Fibroblast of lung (primary cell): ENCODE results near the gene CD320. TPM values are rescaled to one million over a fixed set of nuclear protein-coding genes. Genes with fewer than 3 reads are reported as not detected.

ENCODE experiments used
- DNase-seq, 2 donors: peaks; one replicate each; pipeline versions ENCODE4 v3.0.0 to v3.0.0-alpha.2; 2010; ENCODE audit warnings: low read depth in 2 of 2
- H2AFZ ChIP-seq: 2 replicates; pipeline ENCODE4 v1.5.1; 2012; ENCODE audit warnings: low read length, control low read depth, inconsistent platforms
- H3K27ac ChIP-seq: 2 replicates; pipeline ENCODE4 v1.5.1; 2011; ENCODE audit warnings: low read length, control low read depth; ENCODE audit not compliant: insufficient read depth
- H3K27me3 ChIP-seq: 2 replicates; pipeline ENCODE4 v1.5.1; 2011; ENCODE audit warnings: mild to moderate bottlenecking, low read length; ENCODE audit not compliant: control insufficient read depth, insufficient read depth
- H3K36me3 ChIP-seq: 2 replicates; pipeline ENCODE4 v1.5.1; 2011; ENCODE audit warnings: low read length; ENCODE audit not compliant: control insufficient read depth, insufficient read depth
- H3K4me1 ChIP-seq: 2 replicates; pipeline ENCODE4 v1.5.1; 2011; ENCODE audit warnings: low read length; ENCODE audit not compliant: control insufficient read depth, insufficient read depth; ENCODE audit errors: extremely low read depth
- H3K4me2 ChIP-seq: 2 replicates; pipeline ENCODE4 v1.5.1; 2011; ENCODE audit warnings: low read length, control low read depth; ENCODE audit not compliant: insufficient read depth; ENCODE audit errors: extremely low read depth
- H3K4me3 ChIP-seq, 4 experiments: fragments of 200-600 bp in 1 of 4; sonication (generic) in 1 of 4; replicated peaks in 1 of 4; 2 replicates each; pipeline ENCODE4 v1.5.1; 2011 to 2016; ENCODE audit warnings: low read length in 4 of 4, low read depth in 3 of 4, mild to moderate bottlenecking in 3 of 4, control low read depth in 2 of 4, inconsistent platforms in 1 of 4, mixed read lengths in 1 of 4; ENCODE audit not compliant: insufficient read depth in 1 of 4; ENCODE audit errors: control extremely low read depth in 1 of 4
- H3K79me2 ChIP-seq: 2 replicates; pipeline ENCODE4 v1.5.1; 2012; ENCODE audit warnings: mild to moderate bottlenecking, low read length, inconsistent platforms; ENCODE audit not compliant: control insufficient read depth, insufficient read depth
- H3K9ac ChIP-seq: 2 replicates; pipeline ENCODE4 v1.5.1; 2011; ENCODE audit warnings: mild to moderate bottlenecking, low read length, control low read depth; ENCODE audit not compliant: insufficient read depth
- H3K9me3 ChIP-seq: 2 replicates; pipeline ENCODE4 v1.5.1; 2012; ENCODE audit warnings: low read depth, low read length; ENCODE audit not compliant: control insufficient read depth, insufficient read depth
- H4K20me1 ChIP-seq: 2 replicates; pipeline ENCODE4 v1.5.1; 2011; ENCODE audit warnings: low read length; ENCODE audit not compliant: control insufficient read depth, insufficient read depth; ENCODE audit errors: extremely low read depth
- CTCF ChIP-seq, 2 donors: IDR thresholded peaks in 1 of 2; conservative IDR thresholded peaks in 1 of 2; 1 replicate in 1 of 2; 2 replicates in 1 of 2; pipeline ENCODE4 v1.5.1; 2011 to 2012; ENCODE audit warnings: low read length in 2 of 2, control low read depth in 1 of 2, inconsistent platforms in 1 of 2, low read depth in 1 of 2, mild to moderate bottlenecking in 1 of 2
- EZH2 ChIP-seq: IDR thresholded peaks from 2 replicates; pipeline ENCODE4 v1.5.1; 2012; ENCODE audit warnings: low read length, control low read depth, mild to moderate bottlenecking; ENCODE audit errors: missing control alignments
- polyA plus RNA-seq, 2 donors: library from polyadenylated mRNA; depleted of rRNA in 1 of 2; stranded (reverse) in 1 of 2; unstranded in 1 of 2; fragments of >200 nt; gene quantifications; 2 replicates each; pipeline ENCODE4 v1.2.1, GENCODE V29; 2011 to 2012; ENCODE audit warnings: missing spikeins in 1 of 2
- total RNA-seq: library from RNA; depleted of rRNA; stranded (reverse); fragments of >200 nt; gene quantifications from 2 replicates; pipeline ENCODE4 v1.2.1, GENCODE V29; 2014

The CD320 gene
- total and polyA plus RNA-seq, 2 donors (not counting 1 experiment from before 2014, with no cell fraction given) = 13.9 to 22.6 TPM

GRCh38 chr19:8253678-8254077 lies 54.5 kb downstream of the CD320 start:
- no peaks in the 10 kb centered on the region for H3K4me1 ChIP-seq
- H3K27me3 ChIP-seq = no peaks in the 10 kb centered on the region
- H3K4me3 ChIP-seq = no peak overlapping the region
- no peaks in the 10 kb centered on the region for H3K36me3 ChIP-seq
- no peak overlapping the region for H3K4me2 ChIP-seq
- H3K79me2 ChIP-seq = no peaks in the 10 kb centered on the region
- no peak overlapping the region for H2AFZ ChIP-seq
- TF ChIP-seq EZH2 (no peak), CTCF (conservative IDR thresholded peaks at IDR 0.05 in 1 of 2, IDR thresholded peaks at IDR 0.05 in 1 of 2; ENCODE audit: low read depth in 1 of 2, low read length in 2 of 2) (no peak)
- H4K20me1 ChIP-seq = no peaks in the 10 kb centered on the region
- no peaks in the 10 kb centered on the region for H3K9me3 ChIP-seq
- DNase-seq = no peak
- H3K27ac ChIP-seq = no peak overlapping the region
- no peak overlapping the region for H3K9ac ChIP-seq

GRCh38 chr19:8252922-8253589 lies 55.1 kb downstream of the CD320 start:
- DNase-seq = peak; percentile 54 to 75
- H2AFZ ChIP-seq = no peak overlapping the region
- H3K9me3 ChIP-seq = no peaks in the 10 kb centered on the region
- H3K36me3 ChIP-seq = no peaks in the 10 kb centered on the region
- H3K27me3 ChIP-seq = no peaks in the 10 kb centered on the region
- H3K79me2 ChIP-seq = no peaks in the 10 kb centered on the region
- H4K20me1 ChIP-seq = no peaks in the 10 kb centered on the region
- no peak overlapping the region for H3K27ac ChIP-seq
- no peaks in the 10 kb centered on the region for H3K4me1 ChIP-seq
- H3K9ac ChIP-seq = no peak overlapping the region
- TF ChIP-seq EZH2 = no peak
- peak; percentile 87 to 92 for TF ChIP-seq CTCF (conservative IDR thresholded peaks at IDR 0.05 in 1 of 2, IDR thresholded peaks at IDR 0.05 in 1 of 2; ENCODE audit: low read depth in 1 of 2, low read length in 2 of 2)
- no peak overlapping the region for H3K4me2 ChIP-seq
- no peak overlapping the region for H3K4me3 ChIP-seq

Other genes starting within 250 kb of the CD320 start
- under 0.01 TPM in 1 of 2 replicates, not detected in the other for gene FBN3, start 158.8 kb downstream of the CD320 start, total RNA-seq
- not detected in 2 replicates for gene FBN3, start 158.8 kb downstream of the CD320 start, polyA plus RNA-seq
- 17.0 and 27.0 TPM in 2 replicates for gene CERS4, start 99.0 kb downstream of the CD320 start, total RNA-seq
- 0.74 and 1.5 TPM in 2 replicates for gene CERS4, start 99.0 kb downstream of the CD320 start, polyA plus RNA-seq
- 19.3 and 33.7 TPM in 2 replicates for gene NDUFA7, start 13.0 kb upstream of the CD320 start, total RNA-seq
- gene NDUFA7, start 13.0 kb upstream of the CD320 start, polyA plus RNA-seq = 20.9 and 25.5 TPM in 2 replicates
- 216 and 254 TPM in 2 replicates for gene RPS28, start 13.1 kb upstream of the CD320 start, total RNA-seq
- gene RPS28, start 13.1 kb upstream of the CD320 start, polyA plus RNA-seq = 286 and 331 TPM in 2 replicates
- 0.17 and 0.26 TPM in 2 replicates for gene KANK3, start 34.9 kb upstream of the CD320 start, total RNA-seq
- 0.23 TPM in 1 of 2 replicates, not detected in the other for gene KANK3, start 34.9 kb upstream of the CD320 start, polyA plus RNA-seq
- 1.7 and 6.7 TPM in 2 replicates for gene ANGPTL4, start 55.8 kb upstream of the CD320 start, total RNA-seq
- gene ANGPTL4, start 55.8 kb upstream of the CD320 start, polyA plus RNA-seq = 6.0 and 6.6 TPM in 2 replicates
- 46.2 and 47.0 TPM in 2 replicates for gene RAB11B, start 82.0 kb upstream of the CD320 start, total RNA-seq
- 27.8 and 34.8 TPM in 2 replicates for gene RAB11B, start 82.0 kb upstream of the CD320 start, polyA plus RNA-seq
- 57.5 and 90.8 TPM in 2 replicates for gene MARCHF2, start 104.9 kb upstream of the CD320 start, total RNA-seq
- gene MARCHF2, start 104.9 kb upstream of the CD320 start, polyA plus RNA-seq = 16.8 and 19.4 TPM in 2 replicates
- 36.2 and 51.5 TPM in 2 replicates for gene HNRNPM, start 136.6 kb upstream of the CD320 start, total RNA-seq
- gene HNRNPM, start 136.6 kb upstream of the CD320 start, polyA plus RNA-seq = 104 and 136 TPM in 2 replicates
- gene PRAM1, start 194.3 kb upstream of the CD320 start, total RNA-seq = not detected in 2 replicates
- gene PRAM1, start 194.3 kb upstream of the CD320 start, polyA plus RNA-seq = not detected in 2 replicates
- 2.8 and 4.0 TPM in 2 replicates for gene ZNF414, start 205.8 kb upstream of the CD320 start, total RNA-seq
- 2.9 and 3.4 TPM in 2 replicates for gene ZNF414, start 205.8 kb upstream of the CD320 start, polyA plus RNA-seq